CD4-positive, alpha-beta T cell (primary cell): ENCODE results near the gene PRKCB. TPM values are rescaled to one million over a fixed set of nuclear protein-coding genes. Genes with fewer than 3 reads are reported as not detected.

ENCODE experiments used
- ATAC-seq: fragments of 200-7000 bp; cut with Tn5 transposase; one replicate; pipeline ENCODE4 v1.10.0; 2022; ENCODE audit warnings: mild to moderate bottlenecking; ENCODE audit not compliant: poor library complexity
- CTCF ChIA-PET: fragments of 350-600 bp; sonication (Branson Sonifier 250); formaldehyde crosslinking; loops from one replicate; lab custom pipeline; 2021; ENCODE audit warnings: antibody characterized with exemption, inconsistent platforms; lab: Charles Lee
- POLR2A ChIA-PET: fragments of 350-600 bp; sonication (Branson Sonifier 250); formaldehyde crosslinking; loops from one replicate; lab custom pipeline; 2021; ENCODE audit warnings: antibody characterized with exemption, inconsistent platforms; lab: Charles Lee
- DNase-seq, 14 experiments: peaks; one replicate each; pipeline ENCODE4 v3.0.0-alpha.2; 2013 to 2020; ENCODE audit warnings: mixed read lengths in 2 of 14
- H3K27ac ChIP-seq, 2 donors: one replicate each; pipeline versions ENCODE4 v1.5.1 to v1.7.0; 2013; ENCODE audit warnings: low read length in 2 of 2, low read depth in 1 of 2, mild to moderate bottlenecking in 1 of 2
- H3K27me3 ChIP-seq, 2 experiments: 1 replicate in 1 of 2; 2 replicates in 1 of 2; pipeline versions ENCODE4 v1.6.1 to v1.7.0; 2013; ENCODE audit warnings: low read length in 2 of 2, control low read depth in 1 of 2, mild to moderate bottlenecking in 1 of 2, moderate library complexity in 1 of 2; ENCODE audit not compliant: insufficient read depth in 2 of 2, control insufficient read depth in 1 of 2
- H3K36me3 ChIP-seq: one replicate; pipeline ENCODE4 v1.6.1; 2013; ENCODE audit warnings: low read length, control low read depth; ENCODE audit not compliant: insufficient read depth
- H3K4me1 ChIP-seq: one replicate; pipeline ENCODE4 v1.6.1; 2013; ENCODE audit warnings: low read length, control low read depth; ENCODE audit not compliant: insufficient read depth
- H3K4me3 ChIP-seq: one replicate; pipeline ENCODE4 v1.5.1; 2013; ENCODE audit warnings: mild to moderate bottlenecking, low read length, moderate library complexity
- H3K9me3 ChIP-seq, 2 experiments: 1 replicate in 1 of 2; 2 replicates in 1 of 2; pipeline versions ENCODE4 v1.6.1 to v1.7.0; 2013; ENCODE audit warnings: low read length in 2 of 2, mild to moderate bottlenecking in 2 of 2, control low read depth in 1 of 2, moderate library complexity in 1 of 2; ENCODE audit not compliant: control insufficient read depth in 1 of 2, insufficient read depth in 1 of 2
- H3K27ac Mint-ChIP-seq: one replicate; pipeline ENCODE4 v1.8.0; 2020; ENCODE audit warnings: mixed read lengths
- H3K27me3 Mint-ChIP-seq: one replicate; pipeline ENCODE4 v1.8.0; 2021; ENCODE audit warnings: mixed read lengths
- H3K36me3 Mint-ChIP-seq: one replicate; pipeline ENCODE4 v1.8.0; 2021; ENCODE audit warnings: low read depth, mixed read lengths
- H3K4me1 Mint-ChIP-seq: one replicate; pipeline ENCODE4 v1.8.0; 2021; ENCODE audit warnings: low read depth, mixed read lengths
- H3K4me3 Mint-ChIP-seq: one replicate; pipeline ENCODE4 v1.8.0; 2020; ENCODE audit warnings: mild to moderate bottlenecking, mixed read lengths
- H3K9me3 Mint-ChIP-seq: one replicate; pipeline ENCODE4 v1.8.0; 2020; ENCODE audit warnings: mixed read lengths
- intact Hi-C, 2 experiments: fragments of 100-400 bp; cut with DNase I in 1 of 2; cut with micrococcal nuclease in 1 of 2; formaldehyde crosslinking; loops; one replicate each; pipeline versions ENCODE4 v1.15.1 to v1.9.0; 2023 to 2025; cut with DNase I, micrococcal nuclease
- total RNA-seq, 174 experiments: library from RNA in 2 of 174; stranded (reverse) in 2 of 174; gene quantifications; one replicate each; pipeline ENCODE4 v1.2.3 and lab custom pipeline; 2021 to 2026
- TF ChIP-seq, protein P1 (sequence below): fragments of 200-600 bp; IDR thresholded peaks from one replicate; pipeline ENCODE4 v1.8.0; 2022; ENCODE audit warnings: antibody characterized with exemption, mild to moderate bottlenecking

PRKCB gene
- total RNA-seq, 2 experiments from 2014 or later: 64.7 TPM

DNA sequence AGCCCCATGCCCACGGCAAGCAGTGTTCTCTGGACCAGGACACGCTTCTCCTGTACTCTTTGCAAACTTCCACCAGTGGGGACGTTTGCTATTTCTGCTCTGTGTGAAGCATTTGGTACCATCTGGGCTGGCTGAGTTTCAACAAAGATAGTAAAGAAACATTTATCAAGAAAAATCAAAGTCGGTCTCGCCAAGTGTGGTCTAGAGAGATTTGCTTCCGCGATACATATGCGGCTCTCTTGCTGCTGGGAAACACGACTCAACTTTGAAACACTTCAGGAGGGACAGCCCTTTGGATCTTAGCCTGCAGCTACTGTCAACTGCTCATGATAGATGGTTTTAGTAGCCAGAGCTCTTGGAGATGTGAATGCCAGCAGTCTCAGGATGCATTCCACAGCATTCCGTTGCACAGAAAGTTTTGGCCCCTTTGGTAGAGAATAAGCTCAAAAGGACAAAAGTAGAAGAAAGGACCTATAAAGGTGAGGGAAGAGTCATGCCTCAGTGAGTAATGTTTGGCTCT lies 252.2 kb downstream of the PRKCB start:
- ATAC-seq (no peak), DNase-seq (no peak)
- Histone ChIP-seq H3K27ac (no peak overlapping the region), H3K9me3 (peaks cover 13 to 17% of the 10 kb centered on the region in 2 experiments), H3K36me3 (peaks cover 31% of the 10 kb centered on the region), H3K27me3 (no peaks in the 10 kb centered on the region), H3K4me3 (no peak overlapping the region), H3K4me1 (no peaks in the 10 kb centered on the region)
- TF ChIP-seq, protein P1, sequence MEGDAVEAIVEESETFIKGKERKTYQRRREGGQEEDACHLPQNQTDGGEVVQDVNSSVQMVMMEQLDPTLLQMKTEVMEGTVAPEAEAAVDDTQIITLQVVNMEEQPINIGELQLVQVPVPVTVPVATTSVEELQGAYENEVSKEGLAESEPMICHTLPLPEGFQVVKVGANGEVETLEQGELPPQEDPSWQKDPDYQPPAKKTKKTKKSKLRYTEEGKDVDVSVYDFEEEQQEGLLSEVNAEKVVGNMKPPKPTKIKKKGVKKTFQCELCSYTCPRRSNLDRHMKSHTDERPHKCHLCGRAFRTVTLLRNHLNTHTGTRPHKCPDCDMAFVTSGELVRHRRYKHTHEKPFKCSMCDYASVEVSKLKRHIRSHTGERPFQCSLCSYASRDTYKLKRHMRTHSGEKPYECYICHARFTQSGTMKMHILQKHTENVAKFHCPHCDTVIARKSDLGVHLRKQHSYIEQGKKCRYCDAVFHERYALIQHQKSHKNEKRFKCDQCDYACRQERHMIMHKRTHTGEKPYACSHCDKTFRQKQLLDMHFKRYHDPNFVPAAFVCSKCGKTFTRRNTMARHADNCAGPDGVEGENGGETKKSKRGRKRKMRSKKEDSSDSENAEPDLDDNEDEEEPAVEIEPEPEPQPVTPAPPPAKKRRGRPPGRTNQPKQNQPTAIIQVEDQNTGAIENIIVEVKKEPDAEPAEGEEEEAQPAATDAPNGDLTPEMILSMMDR: no peak
- peaks cover 77% of the 10 kb centered on the region for H3K36me3 Mint-ChIP-seq
- peaks cover 12% of the 10 kb centered on the region for H3K9me3 Mint-ChIP-seq
- H3K4me3 Mint-ChIP-seq: no peak overlapping the region
- ChIA-PET CTCF (no interaction called here), POLR2A (no interaction called here)
- intact Hi-C loops: no loop called here
- H3K27ac Mint-ChIP-seq: no peak overlapping the region
- peaks cover 13% of the 10 kb centered on the region for H3K4me1 Mint-ChIP-seq
- no peaks in the 10 kb centered on the region for H3K27me3 Mint-ChIP-seq

DNA sequence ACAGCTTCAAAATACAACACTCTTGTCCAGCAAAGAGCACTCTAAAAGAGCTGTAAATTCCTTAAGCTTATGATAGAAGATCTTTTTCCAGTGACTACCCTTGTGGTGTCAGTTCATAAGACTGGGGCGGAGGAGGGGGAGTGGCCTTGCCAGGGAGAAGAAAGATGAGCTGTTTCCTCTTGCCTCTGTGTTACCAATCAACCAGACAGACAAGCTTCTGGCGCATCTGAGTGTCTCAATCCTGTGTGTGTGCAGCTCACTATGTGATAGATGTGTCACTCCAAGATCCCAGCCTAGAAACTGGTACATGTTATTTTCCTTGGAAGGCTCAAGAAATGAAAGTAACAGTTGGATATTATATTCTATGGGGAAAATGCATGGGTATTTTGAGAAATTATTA lies 253.0 kb downstream of the PRKCB start:
- H3K27ac Mint-ChIP-seq: no peak overlapping the region
- TF ChIP-seq, protein P1: no peak
- peaks cover 39% of the 10 kb centered on the region for H3K36me3 ChIP-seq
- no peak overlapping the region for H3K4me3 Mint-ChIP-seq
- CTCF ChIA-PET: no interaction called here
- H3K4me1 Mint-ChIP-seq: peaks cover 13% of the 10 kb centered on the region
- no peaks in the 10 kb centered on the region for H3K27me3 ChIP-seq
- H3K27me3 Mint-ChIP-seq: no peaks in the 10 kb centered on the region
- peaks cover 12% of the 10 kb centered on the region for H3K9me3 Mint-ChIP-seq
- DNase-seq (no peak), ATAC-seq (no peak)
- H3K36me3 Mint-ChIP-seq: peaks cover 85% of the 10 kb centered on the region
- H3K27ac ChIP-seq: no peak overlapping the region
- no peak overlapping the region for H3K4me3 ChIP-seq
- POLR2A ChIA-PET: no interaction called here
- intact Hi-C loops: no loop called here
- no peaks in the 10 kb centered on the region for H3K4me1 ChIP-seq
- peaks cover 13 to 17% of the 10 kb centered on the region in 2 experiments for H3K9me3 ChIP-seq

DNA sequence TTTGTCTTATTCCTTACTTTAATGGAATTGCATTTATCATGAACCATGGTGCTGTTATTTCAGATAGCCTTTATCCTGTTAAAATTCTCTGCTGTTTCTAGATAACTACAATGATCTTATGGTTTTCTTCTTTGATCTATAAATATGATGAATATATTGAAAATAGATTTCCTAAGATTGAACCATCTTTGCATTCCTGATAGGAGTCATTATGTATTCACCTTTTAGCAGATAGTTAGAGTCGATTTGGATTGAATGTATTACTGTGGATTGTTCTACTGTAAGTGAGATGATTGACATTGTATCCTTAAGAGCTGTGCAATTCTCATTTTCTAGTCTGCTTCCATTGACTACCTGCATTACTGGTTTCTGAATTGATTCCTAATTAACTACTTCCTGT lies 255.3 kb downstream of the PRKCB start:
- no peak overlapping the region for H3K4me3 Mint-ChIP-seq
- ATAC-seq: no peak
- H3K4me1 Mint-ChIP-seq: peaks cover 13% of the 10 kb centered on the region
- intact Hi-C loops: no loop called here
- H3K27ac ChIP-seq: no peak overlapping the region
- H3K36me3 ChIP-seq: peaks cover 58% of the 10 kb centered on the region
- no peak overlapping the region for H3K27ac Mint-ChIP-seq
- ChIA-PET CTCF (no interaction called here), POLR2A (no interaction called here)
- H3K9me3 Mint-ChIP-seq: peaks cover 12% of the 10 kb centered on the region
- H3K9me3 ChIP-seq: peaks cover 13 to 17% of the 10 kb centered on the region in 2 experiments
- no peak overlapping the region for H3K4me3 ChIP-seq
- H3K27me3 ChIP-seq: no peaks in the 10 kb centered on the region
- peaks cover 93% of the 10 kb centered on the region for H3K36me3 Mint-ChIP-seq
- H3K4me1 ChIP-seq: no peaks in the 10 kb centered on the region
- DNase-seq: no peak
- TF ChIP-seq, protein P1: no peak
- H3K27me3 Mint-ChIP-seq: no peaks in the 10 kb centered on the region
